PC-3 (cell line): ENCODE measurements around the gene SERINC2. TPM values are rescaled to one million over a fixed set of nuclear protein-coding genes. Genes with fewer than 3 reads are reported as not detected.

Experiments used
- ATAC-seq: fragments of 200-7000 bp; cut with Tn5 transposase; 2 replicates; pipeline ENCODE4 v1.9.1; 2020; ENCODE audit warnings: mild to moderate bottlenecking, moderate library complexity
- BruUV-seq: library from RNA; stranded (reverse); fragments of 400-500 nt; replicated peaks from 2 replicates; lab custom pipeline; 2021; lab: Mats Ljungman, UMichigan
- CTCF ChIA-PET: fragments of 300-600 bp; sonication (Branson Sonifier 250); formaldehyde crosslinking; loops from one replicate; lab custom pipeline; 2022; ENCODE audit warnings: antibody characterized with exemption; lab: Charles Lee
- POLR2A ChIA-PET: fragments of 300-600 bp; sonication (Branson Sonifier 250); formaldehyde crosslinking; loops from one replicate; lab custom pipeline; 2022; ENCODE audit warnings: antibody characterized with exemption; ENCODE audit not compliant: unreplicated experiment; lab: Charles Lee
- DNase-seq: peaks from one replicate; pipeline ENCODE4 v3.0.0-alpha.2; 2015
- H2AFZ ChIP-seq: fragments of 300-600 bp; sonication (generic); 2 replicates; pipeline ENCODE4 v1.6.0; 2016; ENCODE audit warnings: antibody characterized with exemption, low read length
- H3F3A ChIP-seq: fragments of 300-600 bp; sonication (generic); one replicate; pipeline ENCODE4 v1.6.0; 2017; ENCODE audit warnings: antibody characterized with exemption, low read length, control low read depth, mild to moderate bottlenecking; ENCODE audit not compliant: unreplicated experiment
- H3K27ac ChIP-seq: fragments of 300-600 bp; sonication (generic); 2 replicates; pipeline ENCODE4 v1.5.1; 2016; ENCODE audit warnings: mild to moderate bottlenecking, low read length
- H3K27me3 ChIP-seq: fragments of 300-600 bp; sonication (generic); 2 replicates; pipeline ENCODE4 v1.6.1; 2016; ENCODE audit warnings: low read length, mixed read lengths
- H3K36me3 ChIP-seq: fragments of 300-600 bp; sonication (generic); 2 replicates; pipeline ENCODE4 v1.6.1; 2016; ENCODE audit warnings: low read depth, mixed run types, low read length, mixed read lengths
- H3K4me1 ChIP-seq: fragments of 300-600 bp; sonication (generic); 2 replicates; pipeline ENCODE4 v1.5.1; 2016; ENCODE audit warnings: low read length; ENCODE audit not compliant: insufficient read depth
- H3K4me2 ChIP-seq: fragments of 300-600 bp; sonication (generic); 2 replicates; pipeline ENCODE4 v1.6.0; 2016; ENCODE audit warnings: low read length
- H3K4me3 ChIP-seq: fragments of 300-600 bp; sonication (generic); 2 replicates; pipeline ENCODE4 v1.5.1; 2016; ENCODE audit warnings: mild to moderate bottlenecking, low read length, mixed read lengths
- H3K79me2 ChIP-seq: fragments of 300-600 bp; sonication (generic); 2 replicates; pipeline ENCODE4 v1.6.1; 2017; ENCODE audit warnings: low read length, mixed read lengths
- H3K9ac ChIP-seq: fragments of 300-600 bp; sonication (generic); 2 replicates; pipeline ENCODE4 v1.6.0; 2016; ENCODE audit warnings: mild to moderate bottlenecking, low read length
- H3K9me2 ChIP-seq: fragments of 300-600 bp; sonication (generic); replicated peaks from 2 replicates; pipeline ENCODE4 v1.6.1; 2016; ENCODE audit warnings: mixed run types, low read length, mixed read lengths
- H3K9me3 ChIP-seq: fragments of 300-600 bp; sonication (generic); 2 replicates; pipeline ENCODE4 v1.6.1; 2016; ENCODE audit warnings: low read length, mixed read lengths
- H4K20me1 ChIP-seq: fragments of 300-600 bp; sonication (generic); 2 replicates; pipeline ENCODE4 v1.6.1; 2016; ENCODE audit warnings: low read length, mixed read lengths
- CTCF ChIP-seq: fragments of 300-600 bp; sonication (generic); conservative IDR thresholded peaks from 2 replicates; pipeline ENCODE4 v1.5.1; 2017; ENCODE audit warnings: antibody characterized with exemption, low read depth, mild to moderate bottlenecking, low read length
- EZH2 ChIP-seq: fragments of 300-600 bp; sonication (generic); IDR thresholded peaks from one replicate; pipeline ENCODE4 v1.6.1; 2017; ENCODE audit warnings: antibody characterized with exemption, mild to moderate bottlenecking, low read length; ENCODE audit not compliant: unreplicated experiment
- EZH2phosphoT487 ChIP-seq: fragments of 300-600 bp; sonication (generic); IDR thresholded peaks from 2 replicates; pipeline ENCODE4 v1.6.1; 2018; ENCODE audit warnings: mild to moderate bottlenecking, antibody characterized with exemption, low read length, borderline replicate concordance
- intact Hi-C: fragments of 100-400 bp; cut with micrococcal nuclease; formaldehyde crosslinking; loops from 2 replicates; pipeline ENCODE4 v1.9.0; 2023
- total RNA-seq: library from RNA; depleted of rRNA; stranded (reverse); fragments of >200 nt; gene quantifications from 2 replicates; pipeline ENCODE4 v1.2.3, GENCODE V29; 2014

Gene SERINC2
- total RNA-seq, 1 experiment from 2014 or later, result 51.5 TPM

- BruUV-seq, result no TSS peak
- intact Hi-C loops, result no loop called here
- POLR2A ChIA-PET, result no interaction called here
- H3K4me3 ChIP-seq, result no peak overlapping the region
- no peaks in the 10 kb centered on the region for H3K9me2 ChIP-seq
- ATAC-seq (no peak), DNase-seq (no peak)
- no peaks in the 10 kb centered on the region for H3K79me2 ChIP-seq
- no peaks in the 10 kb centered on the region for H3K9me3 ChIP-seq
- H3K27ac ChIP-seq, result peak overlapping the region; percentile 82
- peaks cover 2% of the 10 kb centered on the region for H3F3A ChIP-seq
- H2AFZ ChIP-seq, result no peak overlapping the region
- H3K9ac ChIP-seq, result peak overlapping the region; percentile 48
- H3K36me3 ChIP-seq, result peaks cover 6% of the 10 kb centered on the region
- TF ChIP-seq EZH2 (no peak), EZH2phosphoT487 (no peak), CTCF (no peak)
- CTCF ChIA-PET, result no interaction called here
- H3K4me1 ChIP-seq, result peaks cover 35% of the 10 kb centered on the region
- H3K4me2 ChIP-seq, result peak overlapping the region; percentile 55
- no peaks in the 10 kb centered on the region for H3K27me3 ChIP-seq
- no peaks in the 10 kb centered on the region for H4K20me1 ChIP-seq
Observed at GRCh38 chr1:31425301-31426081, 12.5 kb downstream of the SERINC2 start.

- Histone ChIP-seq H3F3A (peaks cover 2% of the 10 kb centered on the region), H3K4me2 (peak overlapping the region; percentile 55), H4K20me1 (no peaks in the 10 kb centered on the region), H3K4me3 (no peak overlapping the region), H3K79me2 (no peaks in the 10 kb centered on the region), H3K9ac (peak overlapping the region; percentile 48), H3K9me2 (no peaks in the 10 kb centered on the region), H2AFZ (no peak overlapping the region), H3K27me3 (no peaks in the 10 kb centered on the region), H3K36me3 (peaks cover 6% of the 10 kb centered on the region), H3K27ac (peak overlapping the region; percentile 82), H3K9me3 (no peaks in the 10 kb centered on the region), H3K4me1 (peaks cover 32% of the 10 kb centered on the region)
- ChIA-PET POLR2A (no interaction called here), CTCF (no interaction called here)
- intact Hi-C loops, result no loop called here
- ATAC-seq (peak; percentile 32), DNase-seq (peak; percentile 58)
- BruUV-seq, result no TSS peak
- TF ChIP-seq EZH2, result no peak
- TF ChIP-seq CTCF, result no peak
- no peak for TF ChIP-seq EZH2phosphoT487
Observed at GRCh38 chr1:31426249-31426922, 13.4 kb downstream of the SERINC2 start.

DNA sequence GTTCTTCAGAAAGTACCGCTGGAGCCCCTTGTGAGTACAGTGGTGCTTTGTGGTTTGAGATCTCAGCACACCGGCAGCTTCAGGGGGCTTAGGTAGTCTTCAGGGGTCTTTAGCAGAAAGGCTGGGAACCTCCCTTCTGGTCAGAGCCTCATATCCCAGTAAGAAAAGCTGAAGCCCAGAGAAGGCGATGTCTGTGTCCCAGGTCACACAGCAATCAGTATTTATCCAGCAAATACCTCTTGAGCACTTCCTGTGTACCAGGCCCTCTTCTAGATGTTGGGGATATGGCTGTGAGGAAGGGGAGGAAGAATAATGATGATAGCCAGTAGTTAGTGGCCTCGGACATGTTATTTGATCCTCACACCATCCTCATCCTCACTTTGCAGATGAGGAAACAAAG lies 14.3 kb downstream of the SERINC2 start:
- no peaks in the 10 kb centered on the region for H3K27me3 ChIP-seq
- ChIA-PET POLR2A (no interaction called here), CTCF (no interaction called here)
- no peak overlapping the region for H3K4me2 ChIP-seq
- H3K27ac ChIP-seq, result peak overlapping the region; percentile 82; the same call in 1 of the 2 replicates
- no peaks in the 10 kb centered on the region for H3K79me2 ChIP-seq
- H2AFZ ChIP-seq, result no peak overlapping the region
- H3K9ac ChIP-seq, result no peak overlapping the region
- no peaks in the 10 kb centered on the region for H3K9me2 ChIP-seq
- DNase-seq (no peak), ATAC-seq (no peak)
- BruUV-seq, result no TSS peak
- no peaks in the 10 kb centered on the region for H4K20me1 ChIP-seq
- no peak for TF ChIP-seq CTCF
- TF ChIP-seq EZH2, result no peak
- no peak for TF ChIP-seq EZH2phosphoT487
- intact Hi-C loops, result no loop called here
- no peak overlapping the region for H3K4me3 ChIP-seq
- peaks cover under 1% of the 10 kb centered on the region for H3F3A ChIP-seq
- H3K4me1 ChIP-seq, result peaks cover 24% of the 10 kb centered on the region
- H3K9me3 ChIP-seq, result no peaks in the 10 kb centered on the region
- H3K36me3 ChIP-seq, result peaks cover 6% of the 10 kb centered on the region
